COLO668 (cell line): ENCODE data around the gene FRY.

ENCODE experiments used
- DNase-seq: peaks from one replicate; lab custom pipeline; 2025; ENCODE audit not compliant: unreplicated experiment; lab: John Stamatoyannopoulos, UW

FRY gene

DNA sequence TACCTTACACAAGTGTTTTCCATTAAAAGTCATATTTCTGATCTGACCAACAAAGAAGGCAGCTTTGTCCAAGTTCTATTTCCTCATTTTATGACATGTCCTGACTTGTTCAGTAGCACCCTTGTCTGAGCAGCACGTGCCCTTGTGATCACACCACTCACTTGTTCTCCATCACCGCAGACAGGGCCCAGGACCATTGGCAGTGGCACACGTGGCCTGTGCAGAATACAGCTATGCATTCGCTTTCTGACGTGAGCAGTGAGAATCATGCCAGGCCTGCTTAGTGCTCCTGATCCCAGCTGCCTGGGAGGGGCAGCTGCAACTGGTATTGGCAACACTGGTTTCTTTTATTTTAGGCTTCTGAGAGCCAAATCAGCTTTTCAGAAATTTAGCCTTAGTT lies 134.2 kb downstream of the FRY start:
- DNase-seq = no peak

DNA sequence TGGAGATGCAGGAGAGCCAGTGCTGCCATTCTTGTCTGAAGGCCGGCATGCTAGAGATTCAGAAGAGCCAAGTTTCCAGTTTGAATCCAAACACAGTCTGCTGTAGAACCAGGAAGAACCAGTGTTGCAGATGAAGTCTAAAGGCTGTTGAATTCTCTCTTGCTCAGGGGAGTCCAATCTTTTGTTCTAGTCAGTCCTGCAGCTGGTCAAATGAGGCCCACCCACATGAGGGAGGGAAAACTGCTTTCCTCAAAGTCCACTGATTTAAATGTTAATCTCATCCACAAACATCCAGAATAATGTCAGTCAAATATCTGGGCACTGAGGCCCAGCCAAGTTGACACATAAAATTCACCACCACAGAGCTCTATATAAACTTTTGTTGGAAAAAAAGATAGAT lies 136.6 kb downstream of the FRY start:
- no peak for DNase-seq

DNA sequence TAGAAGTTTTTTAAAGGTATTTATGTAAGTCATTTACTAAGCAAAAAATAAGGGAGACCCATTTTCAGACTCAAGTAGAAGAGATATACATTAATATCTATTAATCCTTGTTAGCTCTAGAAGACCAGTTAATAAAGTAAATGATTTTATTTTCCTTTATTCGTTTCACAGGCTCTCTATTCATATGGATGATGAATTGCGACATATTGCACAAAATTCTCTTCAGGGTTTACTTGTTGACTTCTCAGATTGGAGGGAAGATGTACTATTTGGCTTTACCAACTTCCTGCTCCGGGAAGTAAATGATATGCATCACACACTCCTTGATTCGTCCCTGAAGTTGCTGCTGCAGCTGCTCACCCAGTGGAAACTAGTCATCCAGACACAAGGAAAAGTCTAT lies 139.3 kb downstream of the FRY start:
- DNase-seq = no peak

DNA sequence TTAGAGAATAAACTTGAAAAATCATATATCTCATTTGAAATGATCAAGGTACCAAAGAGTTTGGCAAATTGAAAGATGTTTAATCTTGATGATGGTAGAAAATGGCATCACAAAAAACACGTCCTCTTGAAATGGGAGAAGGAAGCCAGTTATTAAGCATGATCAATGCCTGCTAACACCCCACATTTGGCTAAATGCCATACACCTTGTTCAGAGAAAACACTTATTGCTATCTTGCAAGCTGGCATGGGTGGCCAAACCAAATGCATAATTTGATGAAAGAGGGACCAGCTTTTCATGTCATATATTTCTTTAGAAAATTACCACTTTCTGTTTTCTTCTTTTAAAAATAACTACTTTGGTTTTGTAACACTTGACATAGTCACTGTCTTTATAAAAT lies 142.3 kb downstream of the FRY start:
- no peak for DNase-seq

DNA sequence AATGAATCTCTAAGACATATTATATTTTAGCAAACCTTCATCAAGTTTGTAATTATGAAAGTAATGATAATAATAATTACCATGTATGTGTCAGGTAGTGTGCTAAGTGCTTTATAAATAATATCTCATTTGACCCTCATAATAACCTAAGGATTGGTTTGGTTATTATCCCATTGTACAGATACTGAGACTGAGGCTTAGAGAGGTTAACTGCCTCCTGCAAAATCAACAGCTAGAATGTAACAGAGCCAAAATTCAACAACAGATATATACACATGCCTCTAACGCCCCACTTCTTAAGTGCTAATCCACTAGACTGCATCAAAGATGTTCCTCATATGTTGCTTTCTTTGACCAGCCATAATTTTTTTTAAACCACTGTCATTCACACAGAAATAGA lies 142.8 kb downstream of the FRY start:
- DNase-seq = no peak

DNA sequence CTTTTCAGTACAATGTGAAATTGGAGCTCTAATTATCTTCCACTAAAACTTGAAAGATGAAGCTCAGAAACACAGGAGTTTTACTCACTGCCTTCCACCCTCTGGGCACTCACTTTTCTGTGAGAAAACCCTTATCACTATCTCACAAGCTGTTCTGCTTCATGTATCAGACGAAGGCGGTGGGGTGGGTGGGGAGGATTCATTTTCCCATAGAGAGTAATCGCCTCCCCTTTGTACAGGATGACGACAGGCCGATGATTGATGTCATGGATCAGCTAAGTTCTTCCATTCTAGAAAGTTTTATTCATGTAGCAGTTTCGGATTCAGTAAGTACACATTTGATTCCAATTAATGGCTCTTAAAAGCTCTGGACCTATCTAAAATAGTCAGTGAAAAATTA lies 143.7 kb downstream of the FRY start:
- no peak for DNase-seq

DNA sequence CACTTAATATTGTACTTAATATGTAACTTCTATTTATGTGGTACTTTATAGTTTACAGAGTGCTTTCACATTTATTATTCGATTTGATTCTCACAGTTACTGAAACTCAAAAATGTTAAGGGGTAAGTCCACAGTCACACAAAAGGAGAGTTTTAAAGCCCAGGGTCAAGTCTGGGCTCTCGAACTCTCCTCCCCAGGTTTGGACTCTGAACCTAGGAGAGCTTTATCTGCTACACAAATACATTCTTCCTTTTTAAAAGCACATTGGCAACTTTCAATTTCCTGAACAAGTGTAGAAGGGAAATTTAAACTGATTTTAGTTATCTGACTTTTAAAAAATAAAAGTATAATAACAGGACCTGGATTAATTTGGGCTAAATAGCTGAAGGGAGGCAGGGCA lies 144.4 kb downstream of the FRY start:
- DNase-seq = no peak

DNA sequence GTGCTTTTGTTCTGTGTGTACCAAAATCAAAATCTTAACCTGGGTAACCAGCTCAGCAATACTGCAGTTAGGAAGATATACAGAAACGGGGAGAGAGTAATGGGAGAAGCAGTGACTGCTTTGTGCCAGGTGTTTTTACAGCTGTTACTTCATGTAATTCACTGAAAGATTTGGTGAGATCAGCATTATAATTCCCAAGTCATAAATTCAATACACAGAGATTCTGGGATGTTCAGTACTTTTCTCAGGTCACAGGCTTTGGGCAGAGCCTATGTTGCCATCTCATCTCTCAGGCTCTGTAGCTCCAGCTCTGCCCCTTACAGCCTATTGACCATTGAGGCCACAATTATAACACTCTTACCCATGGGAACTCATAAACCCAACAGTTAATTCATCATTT lies 145.1 kb downstream of the FRY start:
- DNase-seq = no peak

DNA sequence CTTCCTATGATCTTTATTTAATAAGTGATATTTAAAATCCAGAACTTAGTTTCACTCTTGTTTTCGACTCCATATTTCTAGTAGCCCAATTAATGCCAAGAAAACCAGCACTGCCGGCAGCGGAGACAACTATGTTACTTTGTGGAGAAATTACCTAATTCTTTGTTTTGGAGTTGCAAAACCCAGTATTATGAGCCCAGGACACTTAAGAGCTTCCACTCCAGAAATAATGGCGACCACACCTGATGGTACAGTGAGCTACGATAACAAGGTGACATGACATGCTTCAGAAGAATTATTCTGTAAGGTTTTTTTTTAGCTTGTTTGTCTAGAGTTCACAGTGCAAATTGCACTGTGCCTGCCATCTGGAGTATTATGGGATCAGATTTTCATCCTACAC lies 147.2 kb downstream of the FRY start:
- no peak for DNase-seq

DNA sequence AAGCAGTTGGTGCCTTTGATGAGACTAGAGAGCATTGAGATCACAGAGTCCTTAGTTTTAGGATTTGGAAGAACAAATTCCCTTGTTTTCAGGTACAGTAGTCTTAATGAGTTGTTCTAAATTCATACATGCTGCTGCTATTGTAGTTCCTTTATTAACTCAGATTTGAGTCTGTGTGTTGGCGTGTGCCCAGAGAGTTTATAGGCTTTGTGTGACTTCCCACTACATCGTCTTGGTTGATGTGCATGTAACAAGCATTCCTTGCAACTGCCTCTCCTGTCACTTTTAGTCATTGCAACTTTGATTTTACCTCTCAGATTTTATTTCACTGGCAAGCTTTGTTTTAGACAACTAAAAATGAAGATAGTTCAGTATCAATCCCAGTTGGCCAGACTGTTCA lies 148.1 kb downstream of the FRY start:
- no peak for DNase-seq

DNA sequence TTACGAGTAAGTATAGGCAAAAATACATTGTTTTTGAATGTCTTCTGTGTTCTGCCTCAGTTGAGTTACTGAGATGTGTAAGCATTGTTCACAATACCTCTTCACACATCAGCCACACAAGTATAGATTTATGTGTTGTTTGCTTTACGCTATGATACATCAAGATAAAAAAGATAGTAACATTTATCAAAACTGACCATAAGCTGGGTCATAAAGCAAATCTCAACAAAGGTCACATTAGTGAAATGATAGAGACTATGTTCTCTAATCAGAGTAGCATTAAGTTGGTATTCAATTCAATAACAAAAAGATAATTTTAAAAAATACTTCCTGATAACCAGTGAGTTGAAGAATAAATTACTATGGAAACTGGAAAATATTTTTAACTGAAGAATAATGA lies 156.1 kb downstream of the FRY start:
- DNase-seq = no peak

DNA sequence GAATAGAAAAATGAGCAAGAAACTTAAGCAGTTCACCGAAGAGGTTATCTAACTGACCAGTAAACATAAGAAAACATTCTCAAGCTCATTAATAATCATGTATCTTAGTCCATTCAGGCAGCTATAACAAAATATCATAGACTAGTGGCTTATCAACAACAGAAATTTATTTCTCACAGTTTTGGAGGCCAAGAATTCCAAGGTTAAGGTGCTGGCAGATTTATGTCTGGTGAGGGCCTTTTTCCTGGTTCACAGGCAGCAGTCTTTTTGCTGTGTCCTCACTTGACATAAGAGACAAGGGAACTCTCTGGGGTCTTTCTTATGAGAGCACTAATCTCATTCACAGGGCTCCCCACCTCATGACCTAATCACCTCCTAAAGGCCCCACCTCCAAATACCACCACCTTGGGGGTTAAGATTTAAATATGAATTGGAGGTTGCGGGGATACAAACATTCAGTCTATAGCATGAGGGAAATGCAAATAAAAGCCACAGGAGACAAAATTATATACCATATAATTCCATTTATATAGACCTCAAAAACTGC lies 160.0 kb downstream of the FRY start:
- DNase-seq = no peak

DNA sequence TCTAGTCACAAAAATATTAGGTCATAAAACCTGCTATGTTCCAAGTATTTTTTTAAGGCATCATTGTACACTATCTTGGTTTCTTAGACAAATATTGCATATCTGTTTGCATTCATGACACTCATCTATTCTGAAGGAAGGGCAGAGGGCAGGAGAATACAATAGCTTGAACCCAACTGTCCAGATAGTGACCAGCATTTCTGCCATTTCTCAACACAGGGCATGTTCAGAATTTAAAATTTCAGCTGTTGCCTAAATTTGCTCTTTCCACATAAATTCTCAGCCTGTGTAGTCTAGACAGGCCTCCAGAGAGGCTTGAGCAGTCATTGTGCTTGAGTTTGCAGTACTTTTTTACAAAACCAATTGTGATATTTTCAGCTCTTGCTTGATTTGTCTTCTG lies 164.1 kb downstream of the FRY start:
- no peak for DNase-seq

DNA sequence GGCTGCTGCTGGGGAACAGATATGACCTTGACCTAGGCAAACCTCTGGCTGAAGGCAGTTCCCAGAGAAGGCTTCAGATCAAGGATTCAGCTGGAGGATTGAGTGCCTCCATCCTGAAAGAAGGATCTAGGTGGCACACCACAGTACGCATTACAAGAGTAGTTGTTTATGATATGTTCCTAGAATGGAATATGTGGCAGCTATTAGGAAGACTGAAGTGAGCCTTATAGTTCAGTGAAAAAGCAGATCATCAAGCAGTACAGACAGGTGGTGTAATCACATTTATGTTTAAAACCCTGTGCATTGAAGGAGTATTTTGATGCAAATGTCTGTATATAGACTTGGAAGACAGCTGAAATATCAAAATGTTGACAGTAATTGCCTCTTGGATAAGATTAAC lies 167.6 kb downstream of the FRY start:
- DNase-seq = no peak

DNA sequence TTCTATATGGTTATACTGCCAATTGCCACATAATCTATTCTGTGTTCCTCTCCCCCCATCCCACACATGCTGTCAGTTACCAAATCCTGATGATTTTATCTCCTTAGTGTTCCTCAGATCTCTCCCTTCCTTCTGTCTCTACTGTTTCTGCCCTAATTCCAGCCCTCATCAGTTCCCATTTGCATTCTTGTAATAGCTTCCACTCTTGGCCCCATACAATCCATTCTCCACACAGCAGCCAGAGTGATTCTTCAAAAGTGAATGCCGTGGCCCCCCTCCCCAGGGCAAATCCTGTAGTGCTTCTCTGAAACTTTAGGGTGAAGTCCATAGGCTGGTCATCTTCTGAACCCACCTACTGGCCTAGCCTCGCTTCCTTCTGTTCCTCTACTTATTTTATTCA lies 169.2 kb downstream of the FRY start:
- DNase-seq = no peak

DNA sequence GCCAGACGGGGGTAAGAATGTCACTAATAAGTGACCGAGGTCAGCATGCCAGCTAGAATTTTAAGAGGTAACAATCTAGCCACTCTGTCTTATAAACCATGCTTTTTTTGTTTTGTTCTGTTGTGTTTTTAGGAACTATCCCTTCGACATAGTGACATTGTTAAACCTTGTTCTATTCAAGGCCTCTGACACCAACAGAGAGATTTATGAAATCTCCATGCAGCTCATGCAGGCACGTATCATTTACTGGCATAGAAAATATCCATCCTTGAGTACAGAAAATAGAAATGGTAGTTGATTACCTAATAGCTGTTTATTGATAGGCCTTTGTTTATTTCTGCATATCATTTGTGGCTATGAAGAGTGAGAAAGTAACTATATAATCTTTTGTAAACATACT lies 170.2 kb downstream of the FRY start:
- no peak for DNase-seq

DNA sequence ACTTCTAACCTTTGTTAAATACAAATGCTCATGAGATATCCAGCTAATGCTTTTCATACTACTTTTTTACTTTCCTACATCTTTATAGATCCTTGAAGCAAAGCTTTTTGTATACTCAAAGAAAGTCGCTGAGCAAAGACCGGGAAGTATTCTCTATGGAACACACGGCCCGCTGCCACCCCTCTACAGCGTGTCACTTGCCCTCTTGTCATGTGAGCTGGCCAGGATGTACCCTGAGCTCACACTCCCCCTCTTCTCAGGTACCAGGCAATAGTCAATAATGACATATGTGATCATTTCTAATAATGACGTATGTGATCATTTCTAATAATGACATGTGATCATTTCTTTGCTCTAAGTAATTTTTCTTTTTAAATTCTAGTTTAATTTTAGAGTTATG lies 170.7 kb downstream of the FRY start:
- DNase-seq = no peak

DNA sequence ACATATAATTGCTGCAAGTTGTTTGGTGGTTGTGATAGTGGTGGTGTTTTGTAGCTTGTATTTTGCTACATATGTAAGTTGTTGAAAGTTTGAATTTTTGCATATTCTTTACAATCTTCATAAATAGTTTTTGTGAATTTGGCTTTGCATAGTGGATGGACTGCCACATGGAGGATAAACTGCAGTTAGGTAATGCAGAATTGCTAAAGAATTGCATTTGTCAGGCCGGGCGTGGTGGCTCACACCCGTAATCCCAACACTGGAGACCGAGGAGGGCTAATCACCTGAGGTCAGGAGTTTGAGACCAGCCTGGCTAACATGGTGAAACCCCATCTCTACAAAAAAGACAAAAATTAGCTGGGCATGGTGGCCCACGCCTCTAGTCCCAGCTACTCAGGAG lies 171.6 kb downstream of the FRY start:
- no peak for DNase-seq

DNA sequence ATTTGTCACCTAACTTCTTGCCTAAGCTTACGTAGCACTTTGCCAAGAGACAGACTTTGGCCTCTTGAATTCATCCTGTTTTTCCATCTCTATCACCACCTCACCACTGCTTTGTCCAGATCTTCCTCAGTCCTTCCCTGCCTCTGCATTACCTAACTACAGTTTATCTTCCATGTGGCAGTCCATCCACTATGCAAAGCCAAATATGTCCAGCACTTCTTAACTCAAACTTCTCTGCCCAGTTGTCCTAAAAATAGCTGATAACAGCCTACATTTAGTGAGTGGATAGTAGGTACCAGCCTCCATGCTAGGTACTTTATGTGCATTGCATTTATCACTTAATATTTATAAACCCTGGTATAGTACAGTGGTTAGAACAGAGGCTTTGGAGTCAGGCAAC lies 172.2 kb downstream of the FRY start:
- DNase-seq = no peak

DNA sequence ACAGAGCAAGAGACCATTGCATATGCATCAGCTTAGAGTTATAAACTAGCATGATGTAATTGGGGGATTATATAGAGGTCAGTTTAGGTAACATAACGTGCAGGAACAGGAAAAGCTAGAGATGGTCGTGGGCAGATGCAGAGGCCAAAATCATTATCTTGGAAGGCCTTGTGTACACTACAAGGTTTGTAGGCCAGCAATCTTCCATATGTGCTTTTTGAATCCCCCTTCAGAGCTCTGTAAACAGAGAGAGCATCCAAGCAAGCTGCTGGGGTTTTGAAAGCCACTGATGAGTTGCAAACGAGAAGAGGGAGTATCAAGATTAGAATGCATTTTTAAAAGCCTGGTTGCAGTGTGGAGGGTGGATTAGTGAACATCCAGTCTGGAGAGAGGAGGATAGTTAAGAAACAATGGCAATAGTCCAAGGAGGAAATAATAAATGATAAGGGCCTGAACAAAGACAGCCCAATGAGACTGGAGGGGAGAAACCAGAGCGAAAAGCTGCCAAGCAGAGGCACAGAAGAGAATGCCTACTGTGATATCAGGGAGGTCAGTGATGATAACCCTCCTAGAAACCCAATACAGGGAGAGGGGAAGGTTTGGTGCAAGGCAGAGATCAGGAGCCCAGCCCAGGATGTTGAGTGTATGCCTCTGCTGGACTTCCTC lies 174.0 kb downstream of the FRY start:
- no peak for DNase-seq

DNA sequence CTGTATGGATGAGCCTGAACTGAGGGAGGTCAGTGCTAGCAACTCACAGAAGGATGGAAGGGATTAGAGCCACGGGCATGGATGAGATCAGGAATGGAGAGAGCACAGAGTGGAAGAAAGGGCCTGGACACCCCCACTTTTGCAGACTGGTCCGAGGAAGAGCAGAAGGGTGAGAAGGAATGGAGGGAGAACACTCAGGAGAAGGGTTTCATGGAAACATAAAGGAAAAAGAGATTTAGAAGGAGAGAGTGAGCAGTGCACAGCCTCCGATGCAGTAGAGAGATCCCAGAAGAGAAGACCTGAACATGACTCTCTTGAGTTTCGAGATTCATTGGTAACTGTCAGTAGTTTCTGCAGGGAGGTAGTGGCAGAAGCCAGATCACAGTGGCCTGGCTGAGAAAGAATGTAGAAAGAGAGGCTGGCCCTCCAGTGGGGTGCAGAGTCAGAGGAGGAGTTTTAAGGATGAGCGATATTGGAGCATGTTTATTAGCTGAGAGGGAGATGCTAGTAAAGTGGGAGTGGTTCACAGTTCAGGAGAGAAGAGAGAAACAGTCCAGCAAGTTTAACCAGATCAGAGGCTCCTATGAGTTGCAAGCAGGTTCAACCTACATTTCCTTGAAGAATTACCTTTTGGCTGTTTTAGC lies 174.6 kb downstream of the FRY start:
- DNase-seq = no peak

DNA sequence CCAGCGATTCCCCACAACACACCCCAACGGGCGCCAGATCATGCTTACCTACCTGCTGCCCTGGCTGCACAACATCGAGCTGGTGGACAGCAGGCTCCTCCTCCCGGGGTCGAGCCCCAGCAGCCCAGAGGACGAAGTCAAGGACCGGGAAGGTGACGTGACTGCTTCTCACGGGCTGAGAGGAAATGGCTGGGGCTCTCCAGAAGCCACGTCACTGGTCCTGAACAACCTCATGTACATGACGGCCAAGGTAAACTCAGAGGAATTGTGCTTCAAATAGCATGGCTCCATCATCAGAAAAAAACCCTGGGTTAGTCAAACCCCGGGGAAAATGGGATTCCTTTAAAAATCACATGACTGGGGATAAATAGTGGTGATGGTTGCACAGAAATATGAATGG lies 177.3 kb downstream of the FRY start:
- DNase-seq = no peak

DNA sequence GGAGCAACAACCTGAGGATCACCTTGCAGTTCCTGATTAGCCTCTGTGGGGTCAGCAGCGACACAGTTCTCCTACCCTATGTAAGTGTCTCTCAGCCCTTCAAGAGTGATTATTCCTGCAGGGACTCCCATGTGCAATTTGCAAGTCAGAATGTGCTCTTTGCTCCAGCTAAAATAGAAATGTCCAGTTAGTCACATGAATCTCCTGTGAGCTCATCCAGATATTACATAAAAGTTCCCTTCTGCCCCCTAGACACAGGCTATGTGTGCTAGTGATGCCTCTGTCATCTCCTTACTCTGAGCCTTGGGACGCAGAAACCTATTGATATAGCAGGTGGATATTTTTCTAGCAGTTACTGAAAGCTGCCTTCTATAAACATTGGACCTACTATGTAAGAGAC lies 178.1 kb downstream of the FRY start:
- no peak for DNase-seq
